Measurements from ENCODE around the gene PRPH2. TPM values are rescaled to one million over a fixed set of nuclear protein-coding genes. Genes with fewer than 3 reads are reported as not detected.

PRPH2 gene
- total and polyA plus RNA-seq, 2 of the 13 experiments (the other 11 are each of a cell fraction or from before 2014, with no cell fraction given): 0.03 to 0.04 TPM

- TF ChIP-seq LRRFIP1 (CRISPR knock-in tag; conservative IDR thresholded peaks at IDR 0.05) (no peak), ZNF704 (CRISPR knock-in tag; IDR thresholded peaks at IDR 0.05; ENCODE audit: borderline replicate concordance) (0 out of 2 replicates have a peak, but pooled peaks have one; percentile 74), GMEB1 (CRISPR knock-in tag; IDR thresholded peaks at IDR 0.05; ENCODE audit: borderline replicate concordance) (peak; percentile 75), SMAD3 (CRISPR knock-in tag; IDR thresholded peaks at IDR 0.05) (peak; percentile 61; the same call in 1 of the 2 replicates), HNRNPUL1 (IDR thresholded peaks at IDR 0.05; ENCODE audit: low read depth, low read length) (no peak), RCOR2 (CRISPR knock-in tag; IDR thresholded peaks at IDR 0.05) (no peak), RXRB (CRISPR knock-in tag; IDR thresholded peaks at IDR 0.05; ENCODE audit: borderline replicate concordance) (peak; percentile 69), KIAA2018 (CRISPR knock-in tag; IDR thresholded peaks at IDR 0.05; ENCODE audit: borderline replicate concordance) (no peak), FOXA3 (CRISPR knock-in tag; IDR thresholded peaks at IDR 0.05) (peak; percentile 34), REL (CRISPR knock-in tag; conservative IDR thresholded peaks at IDR 0.05) (no peak), ZNF746 (CRISPR knock-in tag; IDR thresholded peaks at IDR 0.05) (no peak), RFXANK (CRISPR knock-in tag; IDR thresholded peaks at IDR 0.05) (no peak; the same call in 1 of the 2 replicates), NCOA1 (CRISPR knock-in tag; IDR thresholded peaks at IDR 0.05) (no peak), NFYB (CRISPR knock-in tag; IDR thresholded peaks at IDR 0.05) (peak; percentile 87), ATAD3A (CRISPR knock-in tag; IDR thresholded peaks at IDR 0.05) (no peak), MEF2D (CRISPR knock-in tag; IDR thresholded peaks at IDR 0.05) (peak; percentile 84; the same call in 1 of the 2 replicates)
Measured at GRCh38 chr6:42745640-42746462, 23.5 kb upstream of the PRPH2 start, which contains the start of gene TBCC (continued).
